HL-60 (cell line): ENCODE data around the gene KLF3.

Experiments used
- GABPA ChIP-seq: IDR thresholded peaks from 2 replicates; pipeline ENCODE4 v1.6.1; 2012; ENCODE audit warnings: low read depth
- POLR2AphosphoS5 ChIP-seq: IDR thresholded peaks from 2 replicates; pipeline ENCODE4 v1.6.1; 2012; ENCODE audit warnings: low read depth
- REST ChIP-seq: IDR thresholded peaks from 2 replicates; pipeline ENCODE4 v1.6.1; 2012; ENCODE audit warnings: low read depth; ENCODE audit not compliant: insufficient replicate concordance
- SPI1 ChIP-seq: IDR thresholded peaks from 2 replicates; pipeline ENCODE4 v1.6.1; 2012; ENCODE audit warnings: low read depth, mild to moderate bottlenecking, borderline replicate concordance
- TF ChIP-seq, protein P1 (sequence below): IDR thresholded peaks from one replicate; pipeline ENCODE4 v1.5.1; 2011; ENCODE audit warnings: low read length, control low read depth, inconsistent platforms; ENCODE audit not compliant: insufficient read depth

- TF ChIP-seq, protein P1, sequence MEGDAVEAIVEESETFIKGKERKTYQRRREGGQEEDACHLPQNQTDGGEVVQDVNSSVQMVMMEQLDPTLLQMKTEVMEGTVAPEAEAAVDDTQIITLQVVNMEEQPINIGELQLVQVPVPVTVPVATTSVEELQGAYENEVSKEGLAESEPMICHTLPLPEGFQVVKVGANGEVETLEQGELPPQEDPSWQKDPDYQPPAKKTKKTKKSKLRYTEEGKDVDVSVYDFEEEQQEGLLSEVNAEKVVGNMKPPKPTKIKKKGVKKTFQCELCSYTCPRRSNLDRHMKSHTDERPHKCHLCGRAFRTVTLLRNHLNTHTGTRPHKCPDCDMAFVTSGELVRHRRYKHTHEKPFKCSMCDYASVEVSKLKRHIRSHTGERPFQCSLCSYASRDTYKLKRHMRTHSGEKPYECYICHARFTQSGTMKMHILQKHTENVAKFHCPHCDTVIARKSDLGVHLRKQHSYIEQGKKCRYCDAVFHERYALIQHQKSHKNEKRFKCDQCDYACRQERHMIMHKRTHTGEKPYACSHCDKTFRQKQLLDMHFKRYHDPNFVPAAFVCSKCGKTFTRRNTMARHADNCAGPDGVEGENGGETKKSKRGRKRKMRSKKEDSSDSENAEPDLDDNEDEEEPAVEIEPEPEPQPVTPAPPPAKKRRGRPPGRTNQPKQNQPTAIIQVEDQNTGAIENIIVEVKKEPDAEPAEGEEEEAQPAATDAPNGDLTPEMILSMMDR: no peak
- TF ChIP-seq GABPA (no peak), POLR2AphosphoS5 (no peak), REST (no peak), SPI1 (no peak)
These were observed 23.6 kb downstream of the KLF3 start for GRCh38 chr4:38687571-38688011.
